AG04449 (cell line): ENCODE results near the gene RBM6.

Experiments
- CTCF ChIA-PET: fragments of 350-600 bp; formaldehyde crosslinking; extraction: SDS; loops from one replicate; lab custom pipeline; 2021; ENCODE audit warnings: antibody characterized with exemption; lab: Yijun Ruan, JAX
- POLR2A ChIA-PET: fragments of 400-600, 350-600 bp; formaldehyde crosslinking; extraction: SDS; loops from one replicate; lab custom pipeline; 2020; ENCODE audit warnings: antibody characterized with exemption, inconsistent platforms; lab: Yijun Ruan, JAX
- DNase-seq: peaks from one replicate; pipeline ENCODE4 v3.0.0-alpha.2; 2010; ENCODE audit warnings: low read depth, low spot score
- H3K4me3 ChIP-seq: 2 replicates; pipeline ENCODE4 v1.5.1; 2011; ENCODE audit warnings: low read depth, mild to moderate bottlenecking, control low read depth, low read length
- TF ChIP-seq, protein P1 (sequence below): IDR thresholded peaks from one replicate; pipeline ENCODE4 v1.5.1; 2011; ENCODE audit warnings: mild to moderate bottlenecking, moderate library complexity, low read length, control low read depth, inconsistent platforms; ENCODE audit not compliant: insufficient read depth; ENCODE audit errors: missing control alignments

The RBM6 gene

DNA sequence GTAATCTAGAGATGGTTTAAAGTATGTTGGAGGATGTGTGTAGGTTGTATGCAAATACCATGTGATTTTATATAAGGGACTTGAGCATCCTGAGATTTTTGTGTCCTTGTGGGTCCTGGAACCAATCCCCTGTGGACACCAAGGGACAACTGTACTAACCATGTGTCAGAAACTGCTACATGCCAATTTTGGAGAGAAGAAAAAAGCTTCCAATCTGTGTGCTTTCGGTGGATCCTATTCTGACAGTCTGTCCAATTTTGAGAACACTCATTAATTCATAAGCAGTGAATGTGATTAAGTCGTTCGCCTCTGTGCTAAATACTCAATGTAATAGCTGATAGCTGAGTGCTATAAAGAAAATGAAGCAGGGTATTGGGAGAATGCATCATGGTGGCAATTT lies 61.6 kb downstream of the RBM6 start:
- TF ChIP-seq, protein P1, sequence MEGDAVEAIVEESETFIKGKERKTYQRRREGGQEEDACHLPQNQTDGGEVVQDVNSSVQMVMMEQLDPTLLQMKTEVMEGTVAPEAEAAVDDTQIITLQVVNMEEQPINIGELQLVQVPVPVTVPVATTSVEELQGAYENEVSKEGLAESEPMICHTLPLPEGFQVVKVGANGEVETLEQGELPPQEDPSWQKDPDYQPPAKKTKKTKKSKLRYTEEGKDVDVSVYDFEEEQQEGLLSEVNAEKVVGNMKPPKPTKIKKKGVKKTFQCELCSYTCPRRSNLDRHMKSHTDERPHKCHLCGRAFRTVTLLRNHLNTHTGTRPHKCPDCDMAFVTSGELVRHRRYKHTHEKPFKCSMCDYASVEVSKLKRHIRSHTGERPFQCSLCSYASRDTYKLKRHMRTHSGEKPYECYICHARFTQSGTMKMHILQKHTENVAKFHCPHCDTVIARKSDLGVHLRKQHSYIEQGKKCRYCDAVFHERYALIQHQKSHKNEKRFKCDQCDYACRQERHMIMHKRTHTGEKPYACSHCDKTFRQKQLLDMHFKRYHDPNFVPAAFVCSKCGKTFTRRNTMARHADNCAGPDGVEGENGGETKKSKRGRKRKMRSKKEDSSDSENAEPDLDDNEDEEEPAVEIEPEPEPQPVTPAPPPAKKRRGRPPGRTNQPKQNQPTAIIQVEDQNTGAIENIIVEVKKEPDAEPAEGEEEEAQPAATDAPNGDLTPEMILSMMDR, result no peak
- ChIA-PET CTCF (no interaction called here), POLR2A (no interaction called here)
- no peak for DNase-seq
- no peak overlapping the region for H3K4me3 ChIP-seq

DNA sequence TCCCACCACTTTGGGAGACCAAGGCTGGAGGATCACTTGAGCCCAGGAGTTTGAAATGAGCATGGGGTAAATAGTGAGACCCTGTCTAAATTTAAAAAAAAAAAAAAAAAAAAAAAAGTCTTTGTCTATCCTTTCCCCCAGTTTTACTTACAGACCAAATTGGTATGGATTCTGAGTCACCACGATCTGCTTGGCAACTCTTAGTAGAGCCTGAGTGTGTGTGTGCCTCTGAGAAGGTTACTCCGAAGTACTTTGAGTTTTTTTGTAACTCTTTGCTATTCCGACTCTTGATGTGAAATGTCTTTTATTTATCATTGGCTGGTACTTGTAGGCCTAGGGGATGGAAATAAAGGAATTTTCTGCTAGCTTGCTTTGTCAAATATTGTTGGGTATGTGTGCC lies 63.3 kb downstream of the RBM6 start:
- TF ChIP-seq, protein P1, result no peak
- DNase-seq, result no peak
- no peak overlapping the region for H3K4me3 ChIP-seq
- POLR2A ChIA-PET, result no interaction called here
- CTCF ChIA-PET, result interaction anchor here (0.7 kb wide), 1 partner anchor 49 kb away, joined by 4 read pairs; no protein-coding TSS in a partner anchor

DNA sequence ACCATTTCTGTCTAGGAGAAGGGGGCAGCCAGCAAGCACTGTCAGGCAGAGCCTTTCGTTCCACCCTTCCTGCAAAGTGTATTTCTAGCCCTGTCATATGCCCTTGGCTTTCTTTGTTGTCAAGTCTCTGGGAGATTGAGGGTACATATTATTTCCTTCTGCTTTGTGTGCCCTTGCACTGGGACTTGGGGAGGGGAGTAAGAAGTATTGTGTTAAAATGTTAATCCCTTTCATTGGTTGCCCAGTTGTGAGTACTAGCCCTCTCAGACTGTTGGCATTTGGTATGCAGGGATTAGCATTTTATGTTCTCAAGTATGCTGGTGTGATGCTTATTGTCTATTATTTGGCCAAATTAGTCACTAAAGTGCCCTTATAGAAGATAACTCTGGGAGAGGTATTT lies 63.9 kb downstream of the RBM6 start:
- TF ChIP-seq, protein P1, result no peak
- DNase-seq, result no peak
- CTCF ChIA-PET, result no interaction called here

DNA sequence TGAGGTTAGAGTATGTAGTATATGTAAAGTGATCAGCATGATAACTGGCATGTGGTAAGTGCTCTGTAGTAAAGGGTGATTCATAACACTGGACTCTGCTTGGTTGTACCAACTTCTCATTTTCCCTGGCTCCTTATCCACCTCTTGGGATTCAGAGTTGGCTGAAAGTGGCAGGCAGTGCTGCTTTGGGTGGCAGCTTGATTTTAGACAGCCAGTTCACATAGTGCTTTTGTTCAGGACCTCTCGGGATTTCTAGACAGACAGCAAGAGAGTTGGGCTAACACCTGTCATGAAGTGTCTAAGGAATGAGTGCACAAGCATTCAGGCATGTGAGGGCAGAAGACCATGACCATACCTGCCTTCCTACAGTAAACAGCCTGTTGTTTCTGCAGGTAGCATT lies 69.0 kb downstream of the RBM6 start:
- DNase-seq, result peak; percentile 16
- H3K4me3 ChIP-seq, result no peak overlapping the region
- TF ChIP-seq, protein P1, result no peak
- ChIA-PET CTCF (no interaction called here), POLR2A (no interaction called here)

More for the DNA sequence above, 63.9 kb downstream of the RBM6 start:
- no peak overlapping the region for H3K4me3 ChIP-seq
- POLR2A ChIA-PET, result no interaction called here

DNA sequence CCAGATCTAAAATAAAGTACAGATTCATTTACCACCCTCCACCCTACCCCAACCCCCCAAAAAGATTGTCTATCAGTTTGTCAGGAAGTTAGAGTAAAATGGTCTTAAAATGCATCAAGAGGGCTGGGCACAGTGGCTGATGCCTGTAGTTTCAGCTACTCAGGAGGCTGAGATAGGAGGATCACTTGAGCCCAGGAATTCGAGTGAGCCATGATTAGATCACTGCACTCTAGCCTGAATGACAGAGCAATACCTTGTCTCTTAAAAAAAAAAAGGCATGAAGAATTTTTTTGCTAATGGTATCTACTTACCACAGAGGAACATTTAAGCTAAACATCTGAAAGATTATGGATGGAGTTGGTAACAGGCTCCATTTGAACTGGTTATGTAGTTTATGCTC lies 71.0 kb downstream of the RBM6 start:
- TF ChIP-seq, protein P1, result no peak
- H3K4me3 ChIP-seq, result no peak overlapping the region
- DNase-seq, result no peak
- ChIA-PET CTCF (no interaction called here), POLR2A (no interaction called here)

DNA sequence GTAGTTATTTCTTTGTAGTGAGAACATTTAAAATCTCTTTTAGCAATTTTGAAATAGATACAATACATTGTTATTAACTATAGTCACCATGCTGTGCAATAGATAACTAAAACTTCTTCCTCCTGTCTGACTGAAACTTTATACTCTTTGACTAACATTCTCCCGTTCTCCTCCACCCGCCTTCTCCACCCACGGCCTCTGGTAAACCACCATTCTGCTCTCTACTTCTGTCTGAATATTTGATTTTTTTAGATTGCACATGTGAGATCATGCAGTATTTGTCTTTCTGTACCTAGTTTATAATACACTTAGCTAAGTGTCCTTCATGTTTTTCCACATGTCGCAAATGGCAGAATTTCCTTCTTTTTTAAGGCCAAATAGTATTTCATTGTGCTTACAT lies 76.0 kb downstream of the RBM6 start:
- ChIA-PET CTCF (no interaction called here), POLR2A (no interaction called here)
- no peak overlapping the region for H3K4me3 ChIP-seq
- no peak for DNase-seq
- TF ChIP-seq, protein P1, result no peak
